ENCODE measurements around the gene RHOB. TPM values are rescaled to one million over a fixed set of nuclear protein-coding genes. Genes with fewer than 3 reads are reported as not detected.
A peak's percentile ranks its signal among the peaks of the same experiment; 100 is the strongest.

RHOB gene
- total and polyA plus RNA-seq, 2 of the 13 experiments (the other 11 are each of a cell fraction or from before 2014, with no cell fraction given) = 192 to 268 TPM

GRCh38 chr2:20431772-20432171 lies 15.1 kb upstream of the RHOB start (continued):
- TF ChIP-seq IKZF4 (CRISPR knock-in tag; IDR thresholded peaks at IDR 0.05; ENCODE audit: borderline replicate concordance, low read depth, not compliant biosample characterization) = no peak
- TF ChIP-seq RBM39 (IDR thresholded peaks at IDR 0.05; ENCODE audit: low read depth, low read length, poor library complexity, severe bottlenecking) = no peak
- no peak for TF ChIP-seq NCOA2 (CRISPR knock-in tag; IDR thresholded peaks at IDR 0.05)
- no peak for TF ChIP-seq ZNF790 (CRISPR knock-in tag; IDR thresholded peaks at IDR 0.05; ENCODE audit: borderline replicate concordance)
- no peak for TF ChIP-seq ZMAT3 (CRISPR knock-in tag; conservative IDR thresholded peaks at IDR 0.05)
- peak; percentile 60; the same call in 1 of the 2 replicates for TF ChIP-seq RXRB (CRISPR knock-in tag; IDR thresholded peaks at IDR 0.05; ENCODE audit: borderline replicate concordance)
- peak; percentile 49; the same call in 1 of the 2 replicates for TF ChIP-seq ZNF292 (CRISPR knock-in tag; IDR thresholded peaks at IDR 0.05; ENCODE audit: borderline replicate concordance, low read depth)
- TF ChIP-seq TBX3 (IDR thresholded peaks at IDR 0.05; ENCODE audit: borderline replicate concordance) = no peak
- no peak for TF ChIP-seq MLXIP (CRISPR knock-in tag; IDR thresholded peaks at IDR 0.05; ENCODE audit: borderline replicate concordance)
- TF ChIP-seq PAX8 (CRISPR knock-in tag; IDR thresholded peaks at IDR 0.05; ENCODE audit: borderline replicate concordance) = no peak
- TF ChIP-seq NR2F1 (CRISPR knock-in tag; IDR thresholded peaks at IDR 0.05) = peak in 1 of 2 experiments; percentile 74; a peak in 1 of 4 replicates
- peak; percentile 33 for TF ChIP-seq TEAD3 (CRISPR knock-in tag; optimal IDR thresholded peaks at IDR 0.05; ENCODE audit: borderline replicate concordance)
- peak; percentile 26; the same call in 1 of the 2 replicates for TF ChIP-seq DPF2 (CRISPR knock-in tag; IDR thresholded peaks at IDR 0.05; ENCODE audit: borderline replicate concordance, low read depth)
- TF ChIP-seq ZNF691 (CRISPR knock-in tag; IDR thresholded peaks at IDR 0.05; ENCODE audit: borderline replicate concordance, low read depth) = no peak
- no peak for TF ChIP-seq KLF6 (CRISPR knock-in tag; IDR thresholded peaks at IDR 0.05)
- no peak for TF ChIP-seq ZNF318 (CRISPR knock-in tag; IDR thresholded peaks at IDR 0.05)
